Neural crest cell (in vitro differentiated cells): ENCODE results near the gene COX6A2. TPM values are rescaled to one million over a fixed set of nuclear protein-coding genes. Genes with fewer than 3 reads are reported as not detected.

ENCODE experiments used
- DNase-seq: peaks from one replicate; pipeline ENCODE4 v3.0.0; 2021; ENCODE audit warnings: low read depth, mixed read lengths, low spot score
- H3K27ac Mint-ChIP-seq: one replicate; pipeline ENCODE4 v1.8.0; 2021; ENCODE audit warnings: mild to moderate bottlenecking, mixed read lengths; ENCODE audit not compliant: unreplicated experiment
- H3K27me3 Mint-ChIP-seq: 2 replicates; pipeline ENCODE4 v1.8.0; 2021; ENCODE audit warnings: low read depth, mild to moderate bottlenecking, mixed read lengths
- H3K36me3 Mint-ChIP-seq: 2 replicates; pipeline ENCODE4 v1.8.0; 2021; ENCODE audit warnings: low read depth, mild to moderate bottlenecking, mixed read lengths
- H3K4me1 Mint-ChIP-seq: 2 replicates; pipeline ENCODE4 v1.8.0; 2021; ENCODE audit warnings: mixed read lengths
- H3K4me3 Mint-ChIP-seq: one replicate; pipeline ENCODE4 v1.8.0; 2021; ENCODE audit warnings: mild to moderate bottlenecking, mixed read lengths
- H3K9me3 Mint-ChIP-seq: 2 replicates; pipeline ENCODE4 v1.8.0; 2021; ENCODE audit warnings: mixed read lengths
- total RNA-seq: library from RNA; stranded (reverse); gene quantifications from 2 replicates; pipeline ENCODE4 v1.2.1, GENCODE V29; 2021
- TF ChIP-seq, protein P1 (sequence below): fragments of 200-600 bp; sonication (generic); conservative IDR thresholded peaks from 2 replicates; pipeline ENCODE4 v1.5.0; 2021; ENCODE audit warnings: antibody characterized with exemption, mild to moderate bottlenecking

COX6A2 gene
- total RNA-seq, 1 donor from 2014 or later: not detected

DNA sequence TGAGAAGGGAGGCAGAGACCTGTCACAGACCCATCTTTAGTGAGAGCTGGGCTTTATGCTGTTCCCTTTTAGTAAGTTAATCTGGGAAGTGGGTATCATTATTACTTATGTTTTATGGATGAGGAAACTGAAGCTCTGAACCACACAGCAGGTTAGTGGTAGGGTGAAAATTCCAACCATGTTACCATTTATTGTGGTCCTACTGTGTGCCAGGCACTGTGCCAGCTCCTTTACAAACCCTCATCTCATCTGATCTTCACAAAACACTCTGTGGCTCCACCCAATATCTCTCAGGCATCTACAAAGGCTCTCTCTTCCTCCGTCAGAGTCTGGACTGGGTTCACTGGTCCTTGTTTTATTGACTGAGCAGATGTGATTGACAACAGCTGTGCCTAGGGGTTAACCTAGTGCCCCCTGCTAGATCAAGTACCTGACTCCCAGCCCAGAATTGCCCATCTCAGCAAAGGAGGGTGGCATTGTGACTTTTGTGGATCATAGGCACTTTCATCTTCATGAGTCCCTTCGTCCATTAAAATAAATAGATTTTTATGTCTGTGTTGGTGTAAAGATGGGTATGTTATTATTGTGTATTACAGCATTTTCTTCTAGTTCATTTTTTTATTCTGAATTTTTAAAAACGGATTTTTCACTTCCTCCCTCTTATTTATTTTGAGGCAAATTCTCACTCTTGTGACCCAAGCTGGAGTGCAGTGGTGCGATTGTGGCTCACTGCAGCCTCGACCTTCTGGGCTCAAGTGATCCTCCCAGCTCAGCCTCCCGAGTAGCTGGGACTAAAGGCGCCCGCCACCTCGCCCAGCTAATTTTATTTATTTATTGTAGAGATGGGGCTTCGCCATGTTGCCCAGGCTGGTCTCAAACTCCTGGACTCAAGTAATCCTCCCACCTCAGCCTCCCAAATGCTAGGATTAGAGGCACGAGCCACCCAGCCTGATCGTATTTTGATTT lies 46.9 kb upstream of the COX6A2 start:
- Mint-ChIP-seq H3K36me3 (no peaks in the 10 kb centered on the region), H3K9me3 (no peaks in the 10 kb centered on the region), H3K4me1 (peaks cover 29% of the 10 kb centered on the region), H3K27me3 (peaks cover 84% of the 10 kb centered on the region), H3K27ac (no peak overlapping the region), H3K4me3 (peak overlapping the region; percentile 77)
- TF ChIP-seq, protein P1, sequence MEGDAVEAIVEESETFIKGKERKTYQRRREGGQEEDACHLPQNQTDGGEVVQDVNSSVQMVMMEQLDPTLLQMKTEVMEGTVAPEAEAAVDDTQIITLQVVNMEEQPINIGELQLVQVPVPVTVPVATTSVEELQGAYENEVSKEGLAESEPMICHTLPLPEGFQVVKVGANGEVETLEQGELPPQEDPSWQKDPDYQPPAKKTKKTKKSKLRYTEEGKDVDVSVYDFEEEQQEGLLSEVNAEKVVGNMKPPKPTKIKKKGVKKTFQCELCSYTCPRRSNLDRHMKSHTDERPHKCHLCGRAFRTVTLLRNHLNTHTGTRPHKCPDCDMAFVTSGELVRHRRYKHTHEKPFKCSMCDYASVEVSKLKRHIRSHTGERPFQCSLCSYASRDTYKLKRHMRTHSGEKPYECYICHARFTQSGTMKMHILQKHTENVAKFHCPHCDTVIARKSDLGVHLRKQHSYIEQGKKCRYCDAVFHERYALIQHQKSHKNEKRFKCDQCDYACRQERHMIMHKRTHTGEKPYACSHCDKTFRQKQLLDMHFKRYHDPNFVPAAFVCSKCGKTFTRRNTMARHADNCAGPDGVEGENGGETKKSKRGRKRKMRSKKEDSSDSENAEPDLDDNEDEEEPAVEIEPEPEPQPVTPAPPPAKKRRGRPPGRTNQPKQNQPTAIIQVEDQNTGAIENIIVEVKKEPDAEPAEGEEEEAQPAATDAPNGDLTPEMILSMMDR: no peak
- DNase-seq: no peak

DNA sequence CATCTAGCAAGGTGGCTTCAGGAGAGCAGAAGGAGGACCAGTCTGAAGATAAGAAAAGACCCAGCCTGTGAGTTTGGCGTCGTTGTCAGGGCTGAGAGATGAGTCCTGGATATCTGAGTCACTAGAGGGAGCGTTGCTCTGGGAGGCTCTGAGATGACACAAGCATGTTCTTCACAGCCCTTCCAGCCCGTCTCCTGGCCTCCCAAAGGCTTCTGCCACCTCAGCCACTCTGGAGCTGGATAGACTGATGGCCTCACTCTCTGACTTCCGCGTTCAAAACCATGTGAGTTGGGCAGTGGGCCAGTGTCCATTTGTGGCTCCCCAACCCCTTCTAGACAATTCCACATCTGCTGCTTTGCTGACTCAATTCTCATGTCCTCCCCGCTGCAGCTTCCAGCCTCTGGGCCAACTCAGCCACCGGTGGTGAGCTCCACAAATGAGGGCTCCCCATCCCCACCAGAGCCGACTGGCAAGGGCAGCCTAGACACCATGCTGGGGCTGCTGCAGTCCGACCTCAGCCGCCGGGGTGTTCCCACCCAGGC lies 46.1 kb upstream of the COX6A2 start:
- H3K27ac Mint-ChIP-seq: no peak overlapping the region
- H3K4me3 Mint-ChIP-seq: peak overlapping the region; percentile 64
- H3K27me3 Mint-ChIP-seq: peaks cover 76% of the 10 kb centered on the region

DNA sequence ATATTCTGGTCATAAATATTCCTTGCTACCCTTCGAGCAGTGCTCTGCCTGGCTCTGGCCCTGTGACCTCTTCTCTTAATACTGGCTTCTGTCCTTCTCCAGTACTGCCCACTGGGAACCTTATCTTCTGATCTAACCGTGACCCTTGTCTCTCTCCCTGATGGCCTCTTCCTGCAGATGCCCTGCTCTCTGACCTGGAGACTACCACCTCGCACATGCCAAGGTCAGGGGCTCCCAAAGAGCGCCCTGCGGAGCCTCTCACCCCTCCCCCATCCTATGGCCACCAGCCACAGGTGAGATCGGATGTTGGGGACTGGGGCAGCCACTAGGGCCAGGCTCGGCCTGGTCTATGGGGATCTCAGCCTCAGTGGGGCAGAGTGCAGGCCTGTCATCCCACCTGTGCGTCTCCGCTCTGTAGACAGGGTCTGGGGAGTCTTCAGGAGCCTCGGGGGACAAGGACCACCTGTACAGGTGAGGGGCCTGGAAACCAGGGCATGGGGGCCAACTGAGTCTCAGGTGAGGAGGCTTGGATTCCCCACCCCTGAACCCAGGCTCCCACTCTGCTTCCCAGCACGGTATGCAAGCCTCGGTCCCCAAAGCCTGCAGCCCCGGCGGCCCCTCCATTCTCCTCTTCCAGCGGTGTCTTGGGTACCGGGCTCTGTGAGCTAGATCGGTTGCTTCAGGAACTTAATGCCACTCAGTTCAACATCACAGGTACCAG lies 45.3 kb upstream of the COX6A2 start:
- H3K27me3 Mint-ChIP-seq: peaks cover 69% of the 10 kb centered on the region

More for the DNA sequence above, 46.1 kb upstream of the COX6A2 start:
- H3K9me3 Mint-ChIP-seq: no peaks in the 10 kb centered on the region
- TF ChIP-seq, protein P1: no peak
- no peaks in the 10 kb centered on the region for H3K36me3 Mint-ChIP-seq
- H3K4me1 Mint-ChIP-seq: peaks cover 33% of the 10 kb centered on the region
- no peak for DNase-seq

DNA sequence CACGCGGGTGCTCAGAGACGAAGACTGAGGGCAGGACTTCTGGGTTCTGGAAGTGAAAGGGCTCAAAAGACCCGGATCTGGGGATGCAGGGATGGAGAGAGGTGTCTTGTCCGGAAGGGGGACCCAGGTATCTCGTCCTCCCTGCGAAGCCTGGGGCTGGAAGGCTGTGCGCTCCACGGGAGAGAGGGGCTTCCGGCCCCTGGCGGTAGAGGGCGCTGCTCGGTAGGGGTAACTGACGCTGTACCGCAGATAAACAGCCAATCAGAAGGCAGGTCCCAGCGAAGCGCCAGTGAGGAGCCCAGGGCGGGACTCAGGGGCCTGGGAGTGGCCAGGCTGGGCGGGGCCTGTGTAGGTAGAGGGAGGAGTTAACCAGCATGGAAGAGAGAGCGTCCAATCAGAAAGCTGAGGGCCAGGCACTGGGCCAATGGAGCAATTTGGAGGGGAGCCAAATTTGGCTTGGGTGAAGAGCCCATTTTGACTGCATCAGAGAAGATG lies 44.6 kb upstream of the COX6A2 start:
- no peak for DNase-seq
- H3K9me3 Mint-ChIP-seq: no peaks in the 10 kb centered on the region
- no peaks in the 10 kb centered on the region for H3K36me3 Mint-ChIP-seq
- peak overlapping the region; percentile 87 for H3K4me3 Mint-ChIP-seq
- no peak overlapping the region for H3K27ac Mint-ChIP-seq
- H3K27me3 Mint-ChIP-seq: peaks cover 63% of the 10 kb centered on the region
- TF ChIP-seq, protein P1: peak; percentile 65
- peaks cover 29% of the 10 kb centered on the region for H3K4me1 Mint-ChIP-seq

More for the DNA sequence above, 45.3 kb upstream of the COX6A2 start:
- no peaks in the 10 kb centered on the region for H3K9me3 Mint-ChIP-seq
- DNase-seq: no peak
- peak overlapping the region; percentile 87 for H3K4me3 Mint-ChIP-seq
- no peaks in the 10 kb centered on the region for H3K36me3 Mint-ChIP-seq
- peaks cover 33% of the 10 kb centered on the region for H3K4me1 Mint-ChIP-seq
- no peak overlapping the region for H3K27ac Mint-ChIP-seq
- TF ChIP-seq, protein P1: no peak

DNA sequence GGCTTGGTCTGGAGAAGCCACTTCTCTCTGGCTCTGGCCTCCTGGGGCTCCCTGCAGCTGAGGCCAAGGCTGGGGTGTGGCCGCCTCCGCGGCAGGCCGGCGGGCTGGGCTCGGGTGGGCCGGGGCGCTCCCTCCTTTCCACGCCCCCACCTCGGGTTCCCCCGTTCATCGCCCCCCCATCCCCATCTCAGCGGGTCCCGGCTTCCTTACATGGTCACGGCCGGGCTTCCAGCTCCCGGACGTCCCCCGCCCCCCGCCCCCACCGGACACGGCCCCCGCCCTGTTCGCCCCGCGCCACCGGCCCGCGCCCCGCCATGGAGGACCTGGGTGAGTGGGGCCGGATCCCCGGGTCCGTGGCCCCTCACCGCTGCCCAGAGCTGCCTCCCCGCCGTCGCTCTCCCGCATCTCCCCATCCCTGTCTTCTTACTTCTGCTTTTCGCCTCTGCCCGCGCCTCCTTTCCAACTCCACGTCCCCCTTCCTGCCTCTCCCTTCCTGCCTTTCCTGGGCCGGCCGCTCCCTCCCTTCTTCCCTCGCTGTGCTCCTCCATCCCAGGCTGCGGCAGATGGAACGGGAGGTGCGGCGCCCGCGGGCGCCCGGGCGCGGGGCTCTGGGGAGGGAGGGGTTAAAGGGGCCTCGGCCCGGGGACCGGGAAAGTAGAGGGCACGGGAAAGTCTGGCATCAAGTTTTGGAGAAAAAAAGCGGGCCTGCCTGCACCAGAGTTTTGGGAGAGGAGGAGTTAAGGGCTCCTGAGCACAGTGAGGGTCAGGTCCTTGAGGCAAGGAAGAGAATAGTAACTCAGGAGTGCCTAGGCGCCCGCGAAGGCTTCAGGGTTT lies 43.9 kb upstream of the COX6A2 start, which contains the start of gene TGFB1I1:
Gene TGFB1I1 (plus strand): TSS at position 278 of the 834 bp plus-strand sequence. CDS start 37 bp downstream, at position 315.
- Mint-ChIP-seq H3K27ac (peak within 1 kb of the TSS; percentile 62), H3K9me3 (no peaks in the 10 kb centered on the region), H3K4me1 (peaks cover 26% of the 10 kb centered on the region), H3K4me3 (peak within 1 kb of the TSS; percentile 87), H3K27me3 (peaks cover 56% of the 10 kb centered on the region), H3K36me3 (no peaks in the 10 kb centered on the region)
- no peak for DNase-seq
- TF ChIP-seq, protein P1: no peak
